ENCODE results near the gene MYO6.
"Not testable (repeated sequence)": the region's sequence is repeated elsewhere in the genome, so short reads cannot be mapped to it uniquely, and the experiment has no call there.

The MYO6 gene

DNA sequence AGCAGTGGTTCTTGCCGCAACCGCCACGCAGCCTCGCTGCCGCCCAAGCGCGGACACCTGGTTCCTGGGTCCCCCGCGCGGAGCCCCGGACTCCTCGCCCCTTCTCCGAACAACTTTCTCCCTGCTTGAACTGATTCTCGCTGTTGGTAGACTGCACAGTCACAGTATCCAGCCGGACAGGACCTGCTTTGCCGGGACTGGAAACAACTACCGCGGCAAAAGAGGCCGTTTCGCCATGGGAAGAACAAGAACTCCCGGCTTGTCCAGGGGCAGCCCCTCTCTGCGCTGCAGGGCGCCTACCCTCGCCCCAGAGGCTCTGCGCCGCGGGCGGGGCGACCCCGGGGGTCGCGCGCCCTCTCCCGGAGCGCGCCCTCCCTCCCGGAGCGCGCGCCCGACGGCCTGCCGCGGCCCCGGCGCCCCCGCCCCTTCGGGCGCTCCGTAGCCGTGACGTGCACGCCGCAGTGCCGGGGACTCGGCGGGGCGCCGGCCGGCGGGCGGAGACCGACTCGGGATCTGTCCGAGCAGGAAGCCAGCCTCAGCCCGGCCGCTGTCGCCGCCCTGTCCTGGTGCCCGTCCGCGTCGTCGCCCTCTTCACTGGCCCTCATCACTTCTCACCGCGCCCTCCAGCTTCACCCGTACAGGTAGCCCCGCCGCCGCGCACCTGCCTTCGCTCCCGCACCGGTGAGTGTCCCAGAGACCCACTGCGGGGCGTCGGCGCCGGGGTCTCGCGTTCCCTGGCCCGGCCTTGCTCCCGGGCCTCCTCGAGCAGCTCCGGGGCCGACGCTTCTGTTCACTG lies at the start of gene MYO6:
Gene MYO6, plus strand, starts transcription at position 497 of the 796 bp plus-strand sequence. CDS start 68,309 bp downstream, outside the sequence.
- TF ChIP-seq ZNF8 (CRISPR knock-in tag; IDR thresholded peaks at IDR 0.05) (no peak), GLIS3 (CRISPR knock-in tag; IDR thresholded peaks at IDR 0.05) (no peak), ESRRG (CRISPR knock-in tag; IDR thresholded peaks at IDR 0.05) (no peak), ZC3H10 (CRISPR knock-in tag; IDR thresholded peaks at IDR 0.05) (0 out of 2 replicates have a peak, but pooled peaks have one; percentile 10), ARNTL (CRISPR knock-in tag; IDR thresholded peaks at IDR 0.05; ENCODE audit: borderline replicate concordance, low read depth) (no peak), ZFP3 (CRISPR knock-in tag; IDR thresholded peaks at IDR 0.05) (no peak), RARB (CRISPR knock-in tag; IDR thresholded peaks at IDR 0.05) (no peak)
- TF ChIP-seq, protein P1, sequence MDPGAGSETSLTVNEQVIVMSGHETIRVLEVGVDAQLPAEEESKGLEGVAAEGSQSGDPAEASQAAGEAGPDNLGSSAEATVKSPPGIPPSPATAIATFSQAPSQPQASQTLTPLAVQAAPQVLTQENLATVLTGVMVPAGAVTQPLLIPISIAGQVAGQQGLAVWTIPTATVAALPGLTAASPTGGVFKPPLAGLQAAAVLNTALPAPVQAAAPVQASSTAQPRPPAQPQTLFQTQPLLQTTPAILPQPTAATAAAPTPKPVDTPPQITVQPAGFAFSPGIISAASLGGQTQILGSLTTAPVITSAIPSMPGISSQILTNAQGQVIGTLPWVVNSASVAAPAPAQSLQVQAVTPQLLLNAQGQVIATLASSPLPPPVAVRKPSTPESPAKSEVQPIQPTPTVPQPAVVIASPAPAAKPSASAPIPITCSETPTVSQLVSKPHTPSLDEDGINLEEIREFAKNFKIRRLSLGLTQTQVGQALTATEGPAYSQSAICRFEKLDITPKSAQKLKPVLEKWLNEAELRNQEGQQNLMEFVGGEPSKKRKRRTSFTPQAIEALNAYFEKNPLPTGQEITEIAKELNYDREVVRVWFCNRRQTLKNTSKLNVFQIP (CRISPR knock-in tag; IDR thresholded peaks at IDR 0.05; ENCODE audit: borderline replicate concordance, low read depth) = no peak
- ATAC-seq = peak; percentile 87

DNA sequence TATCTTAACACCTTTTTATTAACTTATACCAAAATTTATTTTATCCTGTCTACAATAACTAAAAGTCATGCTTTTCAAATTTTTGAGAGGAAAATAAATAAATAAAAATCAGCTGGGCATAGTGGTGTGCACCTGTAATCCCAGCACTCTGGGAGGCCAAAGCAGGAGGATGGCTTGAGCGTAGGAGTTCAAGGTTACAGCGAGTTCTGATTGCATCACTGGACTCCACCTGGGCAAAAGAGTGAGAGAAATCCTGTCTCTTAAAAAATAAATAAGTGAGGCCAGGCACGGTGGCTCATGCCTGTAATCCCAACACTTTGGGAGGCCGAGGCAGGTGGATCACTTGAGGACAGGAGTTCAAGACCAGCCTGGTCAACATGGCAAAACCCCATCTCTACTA lies 40.7 kb upstream of the MYO6 start:
- ATAC-seq = not testable (repeated sequence)

DNA sequence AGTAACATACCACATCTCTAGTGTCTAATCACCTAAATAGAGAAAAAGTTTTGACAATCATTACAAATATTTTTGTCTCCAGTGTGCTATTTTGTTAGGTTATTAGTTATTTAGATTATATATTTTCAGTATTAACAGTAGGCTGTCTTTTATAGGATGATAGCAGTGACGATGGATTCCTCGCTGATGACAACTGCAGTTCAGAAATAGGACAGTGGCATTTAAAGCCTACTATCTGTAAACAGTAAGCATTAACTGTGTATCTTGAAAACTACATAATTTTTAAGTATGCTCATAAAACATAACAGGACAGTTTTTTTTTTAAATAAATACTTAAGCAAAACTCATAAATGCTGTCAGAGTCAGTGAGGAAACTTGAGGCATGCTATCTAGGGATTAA lies 37.9 kb upstream of the MYO6 start:
- no peak for ATAC-seq
- TF ChIP-seq ISL1 (CRISPR knock-in tag; IDR thresholded peaks at IDR 0.05) (no peak), BACH2 (CRISPR knock-in tag; IDR thresholded peaks at IDR 0.05; ENCODE audit: borderline replicate concordance) (no peak), ZNF565 (CRISPR knock-in tag; conservative IDR thresholded peaks at IDR 0.05; ENCODE audit: low read depth) (no peak)
- TF ChIP-seq, protein P2, sequence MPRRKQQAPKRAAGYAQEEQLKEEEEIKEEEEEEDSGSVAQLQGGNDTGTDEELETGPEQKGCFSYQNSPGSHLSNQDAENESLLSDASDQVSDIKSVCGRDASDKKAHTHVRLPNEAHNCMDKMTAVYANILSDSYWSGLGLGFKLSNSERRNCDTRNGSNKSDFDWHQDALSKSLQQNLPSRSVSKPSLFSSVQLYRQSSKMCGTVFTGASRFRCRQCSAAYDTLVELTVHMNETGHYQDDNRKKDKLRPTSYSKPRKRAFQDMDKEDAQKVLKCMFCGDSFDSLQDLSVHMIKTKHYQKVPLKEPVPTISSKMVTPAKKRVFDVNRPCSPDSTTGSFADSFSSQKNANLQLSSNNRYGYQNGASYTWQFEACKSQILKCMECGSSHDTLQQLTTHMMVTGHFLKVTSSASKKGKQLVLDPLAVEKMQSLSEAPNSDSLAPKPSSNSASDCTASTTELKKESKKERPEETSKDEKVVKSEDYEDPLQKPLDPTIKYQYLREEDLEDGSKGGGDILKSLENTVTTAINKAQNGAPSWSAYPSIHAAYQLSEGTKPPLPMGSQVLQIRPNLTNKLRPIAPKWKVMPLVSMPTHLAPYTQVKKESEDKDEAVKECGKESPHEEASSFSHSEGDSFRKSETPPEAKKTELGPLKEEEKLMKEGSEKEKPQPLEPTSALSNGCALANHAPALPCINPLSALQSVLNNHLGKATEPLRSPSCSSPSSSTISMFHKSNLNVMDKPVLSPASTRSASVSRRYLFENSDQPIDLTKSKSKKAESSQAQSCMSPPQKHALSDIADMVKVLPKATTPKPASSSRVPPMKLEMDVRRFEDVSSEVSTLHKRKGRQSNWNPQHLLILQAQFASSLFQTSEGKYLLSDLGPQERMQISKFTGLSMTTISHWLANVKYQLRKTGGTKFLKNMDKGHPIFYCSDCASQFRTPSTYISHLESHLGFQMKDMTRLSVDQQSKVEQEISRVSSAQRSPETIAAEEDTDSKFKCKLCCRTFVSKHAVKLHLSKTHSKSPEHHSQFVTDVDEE (CRISPR knock-in tag; IDR thresholded peaks at IDR 0.05) = no peak
- TF ChIP-seq, protein P3, sequence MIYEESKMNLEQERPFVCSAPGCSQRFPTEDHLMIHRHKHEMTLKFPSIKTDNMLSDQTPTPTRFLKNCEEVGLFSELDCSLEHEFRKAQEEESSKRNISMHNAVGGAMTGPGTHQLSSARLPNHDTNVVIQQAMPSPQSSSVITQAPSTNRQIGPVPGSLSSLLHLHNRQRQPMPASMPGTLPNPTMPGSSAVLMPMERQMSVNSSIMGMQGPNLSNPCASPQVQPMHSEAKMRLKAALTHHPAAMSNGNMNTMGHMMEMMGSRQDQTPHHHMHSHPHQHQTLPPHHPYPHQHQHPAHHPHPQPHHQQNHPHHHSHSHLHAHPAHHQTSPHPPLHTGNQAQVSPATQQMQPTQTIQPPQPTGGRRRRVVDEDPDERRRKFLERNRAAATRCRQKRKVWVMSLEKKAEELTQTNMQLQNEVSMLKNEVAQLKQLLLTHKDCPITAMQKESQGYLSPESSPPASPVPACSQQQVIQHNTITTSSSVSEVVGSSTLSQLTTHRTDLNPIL (CRISPR knock-in tag; IDR thresholded peaks at IDR 0.05; ENCODE audit: low read depth) = no peak

DNA sequence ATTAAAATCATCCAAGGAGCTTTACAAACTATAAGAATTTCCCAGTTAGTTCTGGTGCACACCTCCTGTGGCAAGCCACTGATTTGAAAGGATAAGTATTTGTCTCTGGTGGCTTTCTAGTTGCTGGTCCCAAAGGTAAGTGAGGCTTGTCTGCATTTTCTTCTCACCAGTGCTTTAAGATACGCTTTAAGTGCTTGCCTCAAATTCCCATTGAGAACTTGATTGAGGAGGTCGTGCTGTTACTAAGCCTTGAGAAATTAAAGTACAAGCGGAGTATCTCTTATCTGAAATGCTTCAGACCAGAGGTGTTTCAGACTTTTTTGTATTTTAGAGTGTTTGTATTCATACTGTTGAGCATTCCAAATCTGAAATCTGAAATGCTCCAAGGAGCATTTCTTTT lies 29.9 kb upstream of the MYO6 start:
- TF ChIP-seq, protein P4, sequence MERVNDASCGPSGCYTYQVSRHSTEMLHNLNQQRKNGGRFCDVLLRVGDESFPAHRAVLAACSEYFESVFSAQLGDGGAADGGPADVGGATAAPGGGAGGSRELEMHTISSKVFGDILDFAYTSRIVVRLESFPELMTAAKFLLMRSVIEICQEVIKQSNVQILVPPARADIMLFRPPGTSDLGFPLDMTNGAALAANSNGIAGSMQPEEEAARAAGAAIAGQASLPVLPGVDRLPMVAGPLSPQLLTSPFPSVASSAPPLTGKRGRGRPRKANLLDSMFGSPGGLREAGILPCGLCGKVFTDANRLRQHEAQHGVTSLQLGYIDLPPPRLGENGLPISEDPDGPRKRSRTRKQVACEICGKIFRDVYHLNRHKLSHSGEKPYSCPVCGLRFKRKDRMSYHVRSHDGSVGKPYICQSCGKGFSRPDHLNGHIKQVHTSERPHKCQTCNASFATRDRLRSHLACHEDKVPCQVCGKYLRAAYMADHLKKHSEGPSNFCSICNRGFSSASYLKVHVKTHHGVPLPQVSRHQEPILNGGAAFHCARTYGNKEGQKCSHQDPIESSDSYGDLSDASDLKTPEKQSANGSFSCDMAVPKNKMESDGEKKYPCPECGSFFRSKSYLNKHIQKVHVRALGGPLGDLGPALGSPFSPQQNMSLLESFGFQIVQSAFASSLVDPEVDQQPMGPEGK (CRISPR knock-in tag; IDR thresholded peaks at IDR 0.05; ENCODE audit: borderline replicate concordance) = no peak
- no peak for TF ChIP-seq ZFP30 (CRISPR knock-in tag; IDR thresholded peaks at IDR 0.05)
- TF ChIP-seq BACH2 (CRISPR knock-in tag; IDR thresholded peaks at IDR 0.05; ENCODE audit: borderline replicate concordance) = no peak
- TF ChIP-seq ARNTL (CRISPR knock-in tag; IDR thresholded peaks at IDR 0.05; ENCODE audit: borderline replicate concordance, low read depth) = no peak
- no peak for TF ChIP-seq TOX (CRISPR knock-in tag; IDR thresholded peaks at IDR 0.05; ENCODE audit: borderline replicate concordance)
- no peak for TF ChIP-seq RARB (CRISPR knock-in tag; IDR thresholded peaks at IDR 0.05)
- no peak for TF ChIP-seq ZNF565 (CRISPR knock-in tag; conservative IDR thresholded peaks at IDR 0.05; ENCODE audit: low read depth)
- TF ChIP-seq PPARA (CRISPR knock-in tag; IDR thresholded peaks at IDR 0.05; ENCODE audit: borderline replicate concordance) = no peak
- no peak for TF ChIP-seq ZNF70 (CRISPR knock-in tag; IDR thresholded peaks at IDR 0.05)
- TF ChIP-seq OSR1 (CRISPR knock-in tag; IDR thresholded peaks at IDR 0.05) = no peak
- no peak for TF ChIP-seq CSDC2 (CRISPR knock-in tag; IDR thresholded peaks at IDR 0.05)
- TF ChIP-seq, protein P2 (CRISPR knock-in tag; IDR thresholded peaks at IDR 0.05) = no peak
- TF ChIP-seq, protein P1 (CRISPR knock-in tag; IDR thresholded peaks at IDR 0.05; ENCODE audit: borderline replicate concordance, low read depth) = no peak
- TF ChIP-seq ZFP3 (CRISPR knock-in tag; IDR thresholded peaks at IDR 0.05) = no peak
- TF ChIP-seq ZC3H10 (CRISPR knock-in tag; IDR thresholded peaks at IDR 0.05) = no peak
- TF ChIP-seq, protein P5, sequence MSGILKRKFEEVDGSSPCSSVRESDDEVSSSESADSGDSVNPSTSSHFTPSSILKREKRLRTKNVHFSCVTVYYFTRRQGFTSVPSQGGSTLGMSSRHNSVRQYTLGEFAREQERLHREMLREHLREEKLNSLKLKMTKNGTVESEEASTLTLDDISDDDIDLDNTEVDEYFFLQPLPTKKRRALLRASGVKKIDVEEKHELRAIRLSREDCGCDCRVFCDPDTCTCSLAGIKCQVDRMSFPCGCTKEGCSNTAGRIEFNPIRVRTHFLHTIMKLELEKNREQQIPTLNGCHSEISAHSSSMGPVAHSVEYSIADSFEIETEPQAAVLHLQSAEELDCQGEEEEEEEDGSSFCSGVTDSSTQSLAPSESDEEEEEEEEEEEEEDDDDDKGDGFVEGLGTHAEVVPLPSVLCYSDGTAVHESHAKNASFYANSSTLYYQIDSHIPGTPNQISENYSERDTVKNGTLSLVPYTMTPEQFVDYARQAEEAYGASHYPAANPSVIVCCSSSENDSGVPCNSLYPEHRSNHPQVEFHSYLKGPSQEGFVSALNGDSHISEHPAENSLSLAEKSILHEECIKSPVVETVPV (CRISPR knock-in tag; IDR thresholded peaks at IDR 0.05) = no peak
- TF ChIP-seq GLIS3 (CRISPR knock-in tag; IDR thresholded peaks at IDR 0.05) = no peak
- no peak for ATAC-seq
